Measurements from ENCODE around the gene TRAP1. TPM values are rescaled to one million over a fixed set of nuclear protein-coding genes. Genes with fewer than 3 reads are reported as not detected.

The TRAP1 gene
- total RNA-seq, 1 experiment from 2014 or later = 137 TPM

DNA sequence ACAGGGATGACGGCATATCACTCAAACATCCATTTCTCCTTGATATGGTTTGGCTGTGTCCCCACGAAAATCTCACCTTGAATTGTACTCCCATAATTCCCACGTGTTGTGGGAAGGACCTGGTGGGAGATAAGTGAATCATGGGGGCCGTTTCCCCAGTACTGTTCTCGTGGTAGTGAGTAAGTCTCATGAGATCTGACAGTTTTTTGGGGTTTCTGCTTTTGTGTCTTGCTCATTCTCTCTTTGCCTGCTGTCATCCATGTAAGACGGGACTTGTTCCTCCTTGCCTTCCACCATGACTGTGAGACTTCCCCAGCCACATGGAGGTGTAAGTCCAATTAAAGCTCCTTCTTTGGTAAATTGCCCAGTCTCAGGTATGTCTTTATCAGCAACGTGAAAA is 30.3 kb downstream of the TRAP1 start:
- in situ Hi-C loops (cut with HindIII; ENCODE audit: low pct_unique_long_range_greater_than_20kb, low sequenced_read_pairs) = no loop called here

DNA sequence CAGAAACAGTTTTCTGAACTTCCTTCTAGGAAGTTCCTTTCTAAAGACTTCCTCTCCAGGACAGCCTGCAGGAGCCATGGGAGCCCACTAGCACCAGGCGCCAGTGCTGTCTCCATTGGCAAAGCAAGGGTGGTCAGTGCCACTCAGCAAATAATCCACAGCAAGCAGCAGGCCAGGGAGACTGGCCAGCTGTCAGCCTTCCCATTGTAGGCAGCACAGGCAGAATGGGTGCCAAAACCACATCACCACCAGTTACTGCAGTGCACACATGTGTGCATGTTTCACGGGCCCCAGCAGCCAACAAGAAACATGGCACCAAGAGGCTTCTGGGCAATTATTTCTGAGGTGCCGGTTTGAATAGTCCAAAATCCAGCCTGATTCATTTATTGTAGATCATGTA is 36.1 kb downstream of the TRAP1 start:
- POLR2A ChIA-PET = no interaction called here
- Histone ChIP-seq H3K36me3 (ENCODE audit: control insufficient read depth, insufficient read depth, low read length) (peaks cover 12% of the 10 kb centered on the region; the same call in 1 of the 2 replicates), H3K4me1 (ENCODE audit: control insufficient read depth, insufficient read depth, low read length) (no peaks in the 10 kb centered on the region), H3K27me3 (ENCODE audit: control insufficient read depth, insufficient read depth, low read length) (no peaks in the 10 kb centered on the region), H3K4me3 (ENCODE audit: low read depth in 2 of 2, low read length in 2 of 2) (no peak overlapping the region), H3K27ac (ENCODE audit: low read length) (no peak overlapping the region), H3K9me3 (ENCODE audit: control insufficient read depth, insufficient read depth, low read depth, low read length) (no peaks in the 10 kb centered on the region)
- no peak for DNase-seq (ENCODE audit: low read depth, low spot score)
- TF ChIP-seq SIN3A (IDR thresholded peaks at IDR 0.05; ENCODE audit: borderline replicate concordance, insufficient read depth, low read depth, low read length) = no peak
- no peak for TF ChIP-seq POLR2AphosphoS5 (IDR thresholded peaks at IDR 0.05; ENCODE audit: low read depth, low read length)
- TF ChIP-seq, protein P1, sequence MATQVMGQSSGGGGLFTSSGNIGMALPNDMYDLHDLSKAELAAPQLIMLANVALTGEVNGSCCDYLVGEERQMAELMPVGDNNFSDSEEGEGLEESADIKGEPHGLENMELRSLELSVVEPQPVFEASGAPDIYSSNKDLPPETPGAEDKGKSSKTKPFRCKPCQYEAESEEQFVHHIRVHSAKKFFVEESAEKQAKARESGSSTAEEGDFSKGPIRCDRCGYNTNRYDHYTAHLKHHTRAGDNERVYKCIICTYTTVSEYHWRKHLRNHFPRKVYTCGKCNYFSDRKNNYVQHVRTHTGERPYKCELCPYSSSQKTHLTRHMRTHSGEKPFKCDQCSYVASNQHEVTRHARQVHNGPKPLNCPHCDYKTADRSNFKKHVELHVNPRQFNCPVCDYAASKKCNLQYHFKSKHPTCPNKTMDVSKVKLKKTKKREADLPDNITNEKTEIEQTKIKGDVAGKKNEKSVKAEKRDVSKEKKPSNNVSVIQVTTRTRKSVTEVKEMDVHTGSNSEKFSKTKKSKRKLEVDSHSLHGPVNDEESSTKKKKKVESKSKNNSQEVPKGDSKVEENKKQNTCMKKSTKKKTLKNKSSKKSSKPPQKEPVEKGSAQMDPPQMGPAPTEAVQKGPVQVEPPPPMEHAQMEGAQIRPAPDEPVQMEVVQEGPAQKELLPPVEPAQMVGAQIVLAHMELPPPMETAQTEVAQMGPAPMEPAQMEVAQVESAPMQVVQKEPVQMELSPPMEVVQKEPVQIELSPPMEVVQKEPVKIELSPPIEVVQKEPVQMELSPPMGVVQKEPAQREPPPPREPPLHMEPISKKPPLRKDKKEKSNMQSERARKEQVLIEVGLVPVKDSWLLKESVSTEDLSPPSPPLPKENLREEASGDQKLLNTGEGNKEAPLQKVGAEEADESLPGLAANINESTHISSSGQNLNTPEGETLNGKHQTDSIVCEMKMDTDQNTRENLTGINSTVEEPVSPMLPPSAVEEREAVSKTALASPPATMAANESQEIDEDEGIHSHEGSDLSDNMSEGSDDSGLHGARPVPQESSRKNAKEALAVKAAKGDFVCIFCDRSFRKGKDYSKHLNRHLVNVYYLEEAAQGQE (IDR thresholded peaks at IDR 0.05; ENCODE audit: insufficient read depth in 1 of 2, low read depth in 2 of 2, low read length in 1 of 2) = no peak
- TF ChIP-seq, protein P2, sequence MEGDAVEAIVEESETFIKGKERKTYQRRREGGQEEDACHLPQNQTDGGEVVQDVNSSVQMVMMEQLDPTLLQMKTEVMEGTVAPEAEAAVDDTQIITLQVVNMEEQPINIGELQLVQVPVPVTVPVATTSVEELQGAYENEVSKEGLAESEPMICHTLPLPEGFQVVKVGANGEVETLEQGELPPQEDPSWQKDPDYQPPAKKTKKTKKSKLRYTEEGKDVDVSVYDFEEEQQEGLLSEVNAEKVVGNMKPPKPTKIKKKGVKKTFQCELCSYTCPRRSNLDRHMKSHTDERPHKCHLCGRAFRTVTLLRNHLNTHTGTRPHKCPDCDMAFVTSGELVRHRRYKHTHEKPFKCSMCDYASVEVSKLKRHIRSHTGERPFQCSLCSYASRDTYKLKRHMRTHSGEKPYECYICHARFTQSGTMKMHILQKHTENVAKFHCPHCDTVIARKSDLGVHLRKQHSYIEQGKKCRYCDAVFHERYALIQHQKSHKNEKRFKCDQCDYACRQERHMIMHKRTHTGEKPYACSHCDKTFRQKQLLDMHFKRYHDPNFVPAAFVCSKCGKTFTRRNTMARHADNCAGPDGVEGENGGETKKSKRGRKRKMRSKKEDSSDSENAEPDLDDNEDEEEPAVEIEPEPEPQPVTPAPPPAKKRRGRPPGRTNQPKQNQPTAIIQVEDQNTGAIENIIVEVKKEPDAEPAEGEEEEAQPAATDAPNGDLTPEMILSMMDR (IDR thresholded peaks at IDR 0.05) = no peak
- TF ChIP-seq TCF7L2 (IDR thresholded peaks at IDR 0.05; ENCODE audit: low read depth, low read length) = no peak
- intact Hi-C loops (cut with micrococcal nuclease; ENCODE audit: unreplicated experiment) = no loop called here
- BruUV-seq (replicated peaks) = no TSS peak
- no peak for ATAC-seq
- CTCF ChIA-PET = interaction anchor here (0.5 kb wide), 1 partner anchor 573 kb away, joined by 3 read pairs; no protein-coding TSS in a partner anchor
- in situ Hi-C loops (cut with HindIII; ENCODE audit: low pct_unique_long_range_greater_than_20kb, low sequenced_read_pairs) = no loop called here

More for the DNA sequence above, 30.3 kb downstream of the TRAP1 start:
- ChIA-PET POLR2A (no interaction called here), CTCF (no interaction called here)
- H3K9me3 ChIP-seq (ENCODE audit: control insufficient read depth, insufficient read depth, low read depth, low read length) = no peaks in the 10 kb centered on the region
- H3K36me3 ChIP-seq (ENCODE audit: control insufficient read depth, insufficient read depth, low read length) = no peaks in the 10 kb centered on the region
- 0 out of 2 replicates have a peak, but pooled peaks cover 6% of the 10 kb centered on the region for H3K4me1 ChIP-seq (ENCODE audit: control insufficient read depth, insufficient read depth, low read length)
- no peak for DNase-seq (ENCODE audit: low read depth, low spot score)
- no peak overlapping the region for H3K27ac ChIP-seq (ENCODE audit: low read length)
- intact Hi-C loops (cut with micrococcal nuclease; ENCODE audit: unreplicated experiment) = no loop called here
- no peak for ATAC-seq
- no peaks in the 10 kb centered on the region for H3K27me3 ChIP-seq (ENCODE audit: control insufficient read depth, insufficient read depth, low read length)
- no peak for TF ChIP-seq POLR2AphosphoS5 (IDR thresholded peaks at IDR 0.05; ENCODE audit: low read depth, low read length)
- no peak for TF ChIP-seq SIN3A (IDR thresholded peaks at IDR 0.05; ENCODE audit: borderline replicate concordance, insufficient read depth, low read depth, low read length)
- no peak for TF ChIP-seq TCF7L2 (IDR thresholded peaks at IDR 0.05; ENCODE audit: low read depth, low read length)
- TF ChIP-seq, protein P1 (IDR thresholded peaks at IDR 0.05; ENCODE audit: insufficient read depth in 1 of 2, low read depth in 2 of 2, low read length in 1 of 2) = no peak
- TF ChIP-seq, protein P2 (IDR thresholded peaks at IDR 0.05) = no peak
- no TSS peak for BruUV-seq (replicated peaks)
- no peak overlapping the region for H3K4me3 ChIP-seq (ENCODE audit: low read depth in 2 of 2, low read length in 2 of 2)

Data from Panc1 (cell line).